ENCODE measurements around the gene F2RL3.

The F2RL3 gene

DNA sequence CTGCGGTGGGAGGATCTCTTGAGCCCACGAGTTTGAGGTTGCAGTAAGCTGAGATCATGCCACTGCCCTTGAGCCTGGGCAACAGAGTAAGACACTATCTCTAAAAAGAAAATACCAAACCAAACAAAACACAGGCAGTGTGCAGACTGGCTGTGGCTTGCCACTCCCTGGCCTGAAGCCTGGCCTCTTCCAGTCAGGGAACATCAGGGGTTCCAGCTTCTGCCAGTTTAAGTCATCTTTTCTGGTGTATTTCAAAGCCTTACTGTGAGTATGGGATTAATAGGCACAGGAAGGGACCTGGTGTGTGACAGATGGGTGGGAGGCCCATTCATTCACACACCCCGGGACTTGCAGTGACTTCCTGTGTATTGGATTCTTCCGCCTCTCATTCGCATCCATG is 27.0 kb upstream of the F2RL3 start:
- no peaks in the 10 kb centered on the region for H3K4me1 ChIP-seq (ENCODE audit: insufficient read depth, low read length, severe bottlenecking)
- H3K79me2 ChIP-seq (ENCODE audit: insufficient read depth, low read length), result no peaks in the 10 kb centered on the region
- H3K36me3 ChIP-seq (ENCODE audit: insufficient read depth, low read length), result peaks cover 34% of the 10 kb centered on the region
- no peak overlapping the region for H2AFZ ChIP-seq (ENCODE audit: low read length)
- H3K9ac ChIP-seq (ENCODE audit: low read length), result no peak overlapping the region
- no peaks in the 10 kb centered on the region for H3K9me3 ChIP-seq (ENCODE audit: low read length)
- no peak overlapping the region for H3K4me2 ChIP-seq (ENCODE audit: low read length)
- no peak overlapping the region for H3K27ac ChIP-seq (ENCODE audit: low read depth, low read length, poor library complexity, severe bottlenecking)
- H3K4me3 ChIP-seq (ENCODE audit: low read depth, low read length, poor library complexity, severe bottlenecking), result no peak overlapping the region
- no peaks in the 10 kb centered on the region for H3F3A ChIP-seq (ENCODE audit: insufficient read depth, low read length)
- no peaks in the 10 kb centered on the region for H3K27me3 ChIP-seq (ENCODE audit: insufficient read depth, low read length)
- H4K20me1 ChIP-seq (ENCODE audit: insufficient read depth, low read length), result no peaks in the 10 kb centered on the region
- TF ChIP-seq, protein P1, sequence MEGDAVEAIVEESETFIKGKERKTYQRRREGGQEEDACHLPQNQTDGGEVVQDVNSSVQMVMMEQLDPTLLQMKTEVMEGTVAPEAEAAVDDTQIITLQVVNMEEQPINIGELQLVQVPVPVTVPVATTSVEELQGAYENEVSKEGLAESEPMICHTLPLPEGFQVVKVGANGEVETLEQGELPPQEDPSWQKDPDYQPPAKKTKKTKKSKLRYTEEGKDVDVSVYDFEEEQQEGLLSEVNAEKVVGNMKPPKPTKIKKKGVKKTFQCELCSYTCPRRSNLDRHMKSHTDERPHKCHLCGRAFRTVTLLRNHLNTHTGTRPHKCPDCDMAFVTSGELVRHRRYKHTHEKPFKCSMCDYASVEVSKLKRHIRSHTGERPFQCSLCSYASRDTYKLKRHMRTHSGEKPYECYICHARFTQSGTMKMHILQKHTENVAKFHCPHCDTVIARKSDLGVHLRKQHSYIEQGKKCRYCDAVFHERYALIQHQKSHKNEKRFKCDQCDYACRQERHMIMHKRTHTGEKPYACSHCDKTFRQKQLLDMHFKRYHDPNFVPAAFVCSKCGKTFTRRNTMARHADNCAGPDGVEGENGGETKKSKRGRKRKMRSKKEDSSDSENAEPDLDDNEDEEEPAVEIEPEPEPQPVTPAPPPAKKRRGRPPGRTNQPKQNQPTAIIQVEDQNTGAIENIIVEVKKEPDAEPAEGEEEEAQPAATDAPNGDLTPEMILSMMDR (IDR thresholded peaks at IDR 0.05; ENCODE audit: low read length), result no peak
- TF ChIP-seq EZH2 (IDR thresholded peaks at IDR 0.05; ENCODE audit: borderline replicate concordance, low read length), result no peak
- H3K9me2 ChIP-seq (ENCODE audit: low read depth, low read length), result no peaks in the 10 kb centered on the region

DNA sequence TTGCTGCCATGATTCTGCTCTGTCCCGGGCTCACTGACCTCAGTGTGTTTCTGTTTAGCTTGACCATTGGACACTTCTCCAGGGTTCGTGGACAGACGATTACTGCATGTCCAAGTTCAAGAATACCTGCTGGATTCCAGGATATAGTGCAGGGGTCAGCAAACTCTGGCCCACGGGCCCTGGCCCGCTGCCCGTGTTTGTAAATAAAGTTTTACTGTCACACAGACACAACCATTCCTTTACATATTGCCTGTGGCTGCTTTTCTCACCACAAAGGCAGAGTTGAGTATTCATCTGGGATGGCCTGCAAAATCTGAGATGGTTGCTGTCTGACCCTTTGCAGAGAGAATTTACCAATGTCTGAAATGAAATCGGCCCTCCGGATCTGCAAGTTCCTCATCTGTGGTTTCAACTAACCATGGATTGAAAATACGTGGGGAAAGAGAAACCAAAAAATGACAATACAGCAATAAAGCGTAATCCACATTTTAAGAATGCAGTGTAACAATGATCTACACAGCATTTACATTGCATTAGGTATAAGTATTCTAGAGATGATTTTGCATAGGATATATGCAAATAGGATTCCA is 25.9 kb upstream of the F2RL3 start:
- H3K27me3 ChIP-seq (ENCODE audit: insufficient read depth, low read length), result no peaks in the 10 kb centered on the region
- H3F3A ChIP-seq (ENCODE audit: insufficient read depth, low read length), result no peaks in the 10 kb centered on the region
- H3K9me2 ChIP-seq (ENCODE audit: low read depth, low read length), result no peaks in the 10 kb centered on the region
- no peaks in the 10 kb centered on the region for H3K79me2 ChIP-seq (ENCODE audit: insufficient read depth, low read length)
- no peak overlapping the region for H2AFZ ChIP-seq (ENCODE audit: low read length)
- no peaks in the 10 kb centered on the region for H3K9me3 ChIP-seq (ENCODE audit: low read length)
- no peak overlapping the region for H3K9ac ChIP-seq (ENCODE audit: low read length)
- no peaks in the 10 kb centered on the region for H4K20me1 ChIP-seq (ENCODE audit: insufficient read depth, low read length)
- H3K4me1 ChIP-seq (ENCODE audit: insufficient read depth, low read length, severe bottlenecking), result no peaks in the 10 kb centered on the region
- TF ChIP-seq, protein P1 (IDR thresholded peaks at IDR 0.05; ENCODE audit: low read length), result no peak
- TF ChIP-seq EZH2 (IDR thresholded peaks at IDR 0.05; ENCODE audit: borderline replicate concordance, low read length), result no peak
- no peak overlapping the region for H3K4me2 ChIP-seq (ENCODE audit: low read length)
- peaks cover 44% of the 10 kb centered on the region for H3K36me3 ChIP-seq (ENCODE audit: insufficient read depth, low read length)
- H3K4me3 ChIP-seq (ENCODE audit: low read depth, low read length, poor library complexity, severe bottlenecking), result no peak overlapping the region
- no peak overlapping the region for H3K27ac ChIP-seq (ENCODE audit: low read depth, low read length, poor library complexity, severe bottlenecking)

DNA sequence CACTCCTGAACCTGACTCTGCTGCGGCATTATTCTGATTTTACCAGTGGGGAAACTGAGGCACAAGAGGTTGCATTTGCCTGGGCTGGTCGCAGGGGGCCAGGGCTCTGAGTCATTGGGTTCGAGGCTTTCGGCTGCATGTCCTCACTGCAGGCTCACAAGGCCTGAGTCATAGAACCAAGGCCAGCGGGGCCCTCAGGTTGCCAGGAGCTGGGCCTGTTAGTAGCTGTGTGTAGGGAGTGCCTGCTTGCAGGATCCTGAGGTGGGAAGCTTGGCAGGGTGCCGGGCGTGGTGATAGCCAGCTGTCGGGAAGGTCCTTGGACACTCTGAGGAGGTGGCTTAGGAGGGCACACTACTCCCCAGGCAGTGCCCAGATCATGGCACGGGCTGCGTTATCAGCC is 21.6 kb upstream of the F2RL3 start:
- H3K9ac ChIP-seq (ENCODE audit: low read length), result no peak overlapping the region
- H3K4me2 ChIP-seq (ENCODE audit: low read length), result no peak overlapping the region
- H4K20me1 ChIP-seq (ENCODE audit: insufficient read depth, low read length), result no peaks in the 10 kb centered on the region
- no peaks in the 10 kb centered on the region for H3K9me3 ChIP-seq (ENCODE audit: low read length)
- H3K79me2 ChIP-seq (ENCODE audit: insufficient read depth, low read length), result no peaks in the 10 kb centered on the region
- H3F3A ChIP-seq (ENCODE audit: insufficient read depth, low read length), result no peaks in the 10 kb centered on the region
- H3K36me3 ChIP-seq (ENCODE audit: insufficient read depth, low read length), result peaks cover 66% of the 10 kb centered on the region
- no peaks in the 10 kb centered on the region for H3K4me1 ChIP-seq (ENCODE audit: insufficient read depth, low read length, severe bottlenecking)
- no peak overlapping the region for H2AFZ ChIP-seq (ENCODE audit: low read length)
- no peak for TF ChIP-seq EZH2 (IDR thresholded peaks at IDR 0.05; ENCODE audit: borderline replicate concordance, low read length)
- H3K27ac ChIP-seq (ENCODE audit: low read depth, low read length, poor library complexity, severe bottlenecking), result no peak overlapping the region
- no peaks in the 10 kb centered on the region for H3K9me2 ChIP-seq (ENCODE audit: low read depth, low read length)
- no peak overlapping the region for H3K4me3 ChIP-seq (ENCODE audit: low read depth, low read length, poor library complexity, severe bottlenecking)
- H3K27me3 ChIP-seq (ENCODE audit: insufficient read depth, low read length), result no peaks in the 10 kb centered on the region

All from OCI-LY1 (cell line).